LNCaP clone FGC (cell line): ENCODE measurements around the gene ASNSD1.

ENCODE experiments used
- DNase-seq: peaks from one replicate; pipeline ENCODE4 v3.0.0-alpha.2; 2011; ENCODE audit warnings: low read depth
- H3K4me3 ChIP-seq: 2 replicates; pipeline ENCODE4 v1.5.1; 2011; ENCODE audit warnings: mild to moderate bottlenecking, low read depth, low read length, control low read depth
- CTCF ChIP-seq: IDR thresholded peaks from 2 replicates; pipeline ENCODE4 v1.5.1; 2012; ENCODE audit warnings: mild to moderate bottlenecking; ENCODE audit not compliant: control insufficient read depth, insufficient read depth; ENCODE audit errors: extremely low read depth

Gene ASNSD1

DNA sequence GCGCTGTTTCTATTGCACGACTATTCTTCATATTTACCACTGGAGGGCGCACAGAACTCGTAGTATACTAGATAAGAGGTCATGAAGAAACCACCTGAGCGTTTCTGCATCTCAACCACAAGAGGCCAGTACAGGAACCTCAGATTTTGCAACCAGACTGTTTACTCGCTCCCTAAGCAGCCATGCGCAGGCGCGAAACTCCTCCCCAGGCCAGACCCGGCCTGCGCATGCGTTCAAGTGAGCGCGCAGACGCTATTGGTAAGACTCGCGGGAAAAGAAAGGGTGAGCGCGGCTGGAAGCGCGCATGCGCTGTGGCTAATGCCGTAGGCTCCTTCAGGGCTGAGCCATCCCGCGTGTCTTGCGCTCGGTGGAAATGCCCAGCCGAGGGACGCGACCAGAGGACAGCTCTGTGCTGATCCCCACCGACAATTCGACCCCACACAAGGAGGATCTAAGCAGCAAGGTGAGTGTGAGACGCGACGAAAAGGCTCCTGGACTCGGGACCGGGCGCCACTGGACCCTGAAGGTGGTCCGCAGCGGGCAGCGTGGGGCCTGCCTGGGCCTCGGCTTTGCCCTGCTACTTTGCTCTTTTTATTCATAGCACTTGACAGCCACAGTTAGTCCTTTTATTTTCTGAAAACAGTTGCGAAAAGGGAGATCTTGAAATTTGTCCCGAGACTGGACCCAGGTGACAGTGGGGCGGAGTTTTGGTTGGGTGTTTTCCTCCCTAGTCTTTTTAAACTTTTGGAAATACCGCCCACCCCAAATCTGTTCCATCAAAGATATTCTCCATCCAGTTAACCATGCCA lies at the start of gene ASNSD1:
Gene ASNSD1 (plus strand): TSS at position 312 of the 809 bp plus-strand sequence. CDS start 4,674 bp downstream, outside the sequence.
- H3K4me3 ChIP-seq: peak within 1 kb of the TSS; percentile 93
- TF ChIP-seq CTCF: peak; percentile 81
- DNase-seq: peak; percentile 98

GRCh38 chr2:189613077-189613636 lies 48.1 kb upstream of the ASNSD1 start:
- no peak for TF ChIP-seq CTCF
- no peak overlapping the region for H3K4me3 ChIP-seq

GRCh38 chr2:189613650-189614420 lies 47.4 kb upstream of the ASNSD1 start:
- DNase-seq: no peak
- no peak for TF ChIP-seq CTCF
- no peak overlapping the region for H3K4me3 ChIP-seq

More at GRCh38 chr2:189613077-189613636, 48.1 kb upstream of the ASNSD1 start:
- DNase-seq: no peak

GRCh38 chr2:189614585-189614984 lies 46.7 kb upstream of the ASNSD1 start:
- no peak for DNase-seq
- no peak for TF ChIP-seq CTCF
- H3K4me3 ChIP-seq: no peak overlapping the region

- no peak for DNase-seq
- TF ChIP-seq CTCF: no peak
- no peak overlapping the region for H3K4me3 ChIP-seq
These were observed 43.1 kb upstream of the ASNSD1 start for GRCh38 chr2:189618197-189618596.

- no peak overlapping the region for H3K4me3 ChIP-seq
- DNase-seq: no peak
- no peak for TF ChIP-seq CTCF
These were observed 39.5 kb upstream of the ASNSD1 start for GRCh38 chr2:189621781-189622180.
